Testis (tissue), 2 donors: Measurements from ENCODE around the gene TSPYL4.

ENCODE experiments used
- CTCF ChIP-seq, 3 experiments: fragments of 450-650 bp in 2 of 3; fragments of 200-600 bp in 1 of 3; sonication (generic) in 1 of 3; IDR thresholded peaks; one replicate each; pipeline ENCODE4 v1.5.1; 2016 to 2019; ENCODE audit warnings: antibody characterized with exemption in 3 of 3, mild to moderate bottlenecking in 2 of 3, moderate library complexity in 1 of 3
- POLR2A ChIP-seq: fragments of 450-650 bp; IDR thresholded peaks from one replicate; pipeline ENCODE4 v1.6.1; 2017; ENCODE audit warnings: antibody characterized with exemption, mild to moderate bottlenecking, moderate library complexity

GRCh38 chr6:116283191-116283590 is 29.3 kb upstream of the TSPYL4 start:
- TF ChIP-seq POLR2A (no peak), CTCF (IDR thresholded peaks at IDR 0.05) (no peak)
